ENCODE data around the gene EFL1. TPM values are rescaled to one million over a fixed set of nuclear protein-coding genes. Genes with fewer than 3 reads are reported as not detected.

Gene EFL1
- polyA plus RNA-seq, 1 donor from 2014 or later, result 16.8 TPM

- H4K20me1 ChIP-seq (ENCODE audit: insufficient read depth), result no peaks in the 10 kb centered on the region
- no peaks in the 10 kb centered on the region for H3K9me2 ChIP-seq (ENCODE audit: insufficient read depth, low read length)
- H3K9me3 ChIP-seq (ENCODE audit: low read length), result no peaks in the 10 kb centered on the region
- no peak for TF ChIP-seq CTCF (IDR thresholded peaks at IDR 0.05; ENCODE audit: poor library complexity, severe bottlenecking)
- no peak for TF ChIP-seq EP300 (conservative IDR thresholded peaks at IDR 0.05; ENCODE audit: poor library complexity, severe bottlenecking)
- TF ChIP-seq RAD21 (conservative IDR thresholded peaks at IDR 0.05), result no peak
- no peak for TF ChIP-seq MXI1 (conservative IDR thresholded peaks at IDR 0.05; ENCODE audit: poor library complexity, severe bottlenecking)
- no peak for TF ChIP-seq TAF1 (IDR thresholded peaks at IDR 0.05; ENCODE audit: low read depth)
- TF ChIP-seq SMC3 (conservative IDR thresholded peaks at IDR 0.05; ENCODE audit: poor library complexity), result no peak
- H3K4me2 ChIP-seq (ENCODE audit: low read length), result no peak overlapping the region
- H3K27ac ChIP-seq (ENCODE audit: low read length), result no peak overlapping the region
- no peak overlapping the region for H3K4me3 ChIP-seq (ENCODE audit: low read length)
- no peak overlapping the region for H2AFZ ChIP-seq (ENCODE audit: low read depth, low read length)
- H3K9ac ChIP-seq (ENCODE audit: low read length), result no peak overlapping the region
- H3F3A ChIP-seq (ENCODE audit: insufficient read depth, low read length, poor library complexity, severe bottlenecking), result no peaks in the 10 kb centered on the region
- H3K36me3 ChIP-seq (ENCODE audit: insufficient read depth, low read length), result no peaks in the 10 kb centered on the region
- H3K79me2 ChIP-seq (replicated peaks; ENCODE audit: insufficient read depth, low read length), result no peaks in the 10 kb centered on the region
- H3K27me3 ChIP-seq (ENCODE audit: insufficient read depth, low read depth, low read length), result no peaks in the 10 kb centered on the region
Measured at GRCh38 chr15:82091636-82092140, 170.8 kb downstream of the EFL1 start.

GRCh38 chr15:82086243-82086995 is 176.1 kb downstream of the EFL1 start:
- Histone ChIP-seq H3K36me3 (ENCODE audit: insufficient read depth, low read length) (no peaks in the 10 kb centered on the region), H3K9me3 (ENCODE audit: low read length) (no peaks in the 10 kb centered on the region), H3K4me3 (ENCODE audit: low read length) (no peak overlapping the region), H3K27me3 (ENCODE audit: insufficient read depth, low read depth, low read length) (no peaks in the 10 kb centered on the region), H3K27ac (ENCODE audit: low read length) (no peak overlapping the region), H3K9me2 (ENCODE audit: insufficient read depth, low read length) (no peaks in the 10 kb centered on the region), H3K79me2 (replicated peaks; ENCODE audit: insufficient read depth, low read length) (no peaks in the 10 kb centered on the region), H3K4me2 (ENCODE audit: low read length) (no peak overlapping the region), H4K20me1 (ENCODE audit: insufficient read depth) (no peaks in the 10 kb centered on the region), H3F3A (ENCODE audit: insufficient read depth, low read length, poor library complexity, severe bottlenecking) (no peaks in the 10 kb centered on the region), H2AFZ (ENCODE audit: low read depth, low read length) (no peak overlapping the region), H3K9ac (ENCODE audit: low read length) (no peak overlapping the region)
- TF ChIP-seq SMC3 (conservative IDR thresholded peaks at IDR 0.05; ENCODE audit: poor library complexity) (no peak), RAD21 (conservative IDR thresholded peaks at IDR 0.05) (no peak), MXI1 (conservative IDR thresholded peaks at IDR 0.05; ENCODE audit: poor library complexity, severe bottlenecking) (no peak), CTCF (IDR thresholded peaks at IDR 0.05; ENCODE audit: poor library complexity, severe bottlenecking) (no peak), TAF1 (IDR thresholded peaks at IDR 0.05; ENCODE audit: low read depth) (no peak), EP300 (conservative IDR thresholded peaks at IDR 0.05; ENCODE audit: poor library complexity, severe bottlenecking) (no peak), REST (IDR thresholded peaks at IDR 0.05; ENCODE audit: borderline replicate concordance) (no peak), POLR2AphosphoS5 (IDR thresholded peaks at IDR 0.05) (no peak), EZH2 (IDR thresholded peaks at IDR 0.05; ENCODE audit: borderline replicate concordance, insufficient read depth, low read length, poor library complexity, severe bottlenecking) (no peak)
